ENCODE measurements around the gene BRS3. TPM values are rescaled to one million over a fixed set of nuclear protein-coding genes. Genes with fewer than 3 reads are reported as not detected.

The BRS3 gene
- total RNA-seq, 1 donor from 2014 or later: not detected

- Mint-ChIP-seq H3K27me3 (no peaks in the 10 kb centered on the region), H3K4me3 (no peak overlapping the region), H3K27ac (no peak overlapping the region), H3K4me1 (ENCODE audit: unreplicated experiment) (no peaks in the 10 kb centered on the region), H3K36me3 (no peaks in the 10 kb centered on the region), H3K9me3 (no peaks in the 10 kb centered on the region)
- no peak for TF ChIP-seq CTCF (conservative IDR thresholded peaks at IDR 0.05)
- no peak for DNase-seq (ENCODE audit: extremely low spot score, unreplicated experiment)
These were observed 31.3 kb downstream of the BRS3 start for GRCh38 chrX:136519069-136519468.

- Mint-ChIP-seq H3K27ac (no peak overlapping the region), H3K9me3 (peaks cover 6% of the 10 kb centered on the region), H3K36me3 (no peaks in the 10 kb centered on the region), H3K27me3 (no peaks in the 10 kb centered on the region), H3K4me1 (ENCODE audit: unreplicated experiment) (no peaks in the 10 kb centered on the region), H3K4me3 (no peak overlapping the region)
- DNase-seq (ENCODE audit: extremely low spot score, unreplicated experiment): no peak
- no peak for TF ChIP-seq CTCF (conservative IDR thresholded peaks at IDR 0.05)
These were observed 36.0 kb downstream of the BRS3 start for GRCh38 chrX:136523770-136524169.

GRCh38 chrX:136525738-136526606 is 38.2 kb downstream of the BRS3 start:
- H3K36me3 Mint-ChIP-seq: no peaks in the 10 kb centered on the region
- H3K9me3 Mint-ChIP-seq: peaks cover 10% of the 10 kb centered on the region
- no peaks in the 10 kb centered on the region for H3K4me1 Mint-ChIP-seq (ENCODE audit: unreplicated experiment)
- H3K27ac Mint-ChIP-seq: no peak overlapping the region
- DNase-seq (ENCODE audit: extremely low spot score, unreplicated experiment): no peak
- H3K27me3 Mint-ChIP-seq: no peaks in the 10 kb centered on the region
- no peak overlapping the region for H3K4me3 Mint-ChIP-seq
- TF ChIP-seq CTCF (conservative IDR thresholded peaks at IDR 0.05): no peak

- DNase-seq (ENCODE audit: extremely low spot score, unreplicated experiment): no peak
- Mint-ChIP-seq H3K4me3 (no peak overlapping the region), H3K9me3 (peaks cover 10% of the 10 kb centered on the region), H3K27ac (peak overlapping the region; percentile 53), H3K27me3 (no peaks in the 10 kb centered on the region), H3K36me3 (no peaks in the 10 kb centered on the region), H3K4me1 (ENCODE audit: unreplicated experiment) (no peaks in the 10 kb centered on the region)
- TF ChIP-seq CTCF (conservative IDR thresholded peaks at IDR 0.05): no peak
These were observed 41.0 kb downstream of the BRS3 start for GRCh38 chrX:136528645-136529315.

- H3K9me3 Mint-ChIP-seq: peaks cover 10% of the 10 kb centered on the region
- H3K36me3 Mint-ChIP-seq: no peaks in the 10 kb centered on the region
- H3K27me3 Mint-ChIP-seq: no peaks in the 10 kb centered on the region
- H3K4me3 Mint-ChIP-seq: no peak overlapping the region
- no peak for TF ChIP-seq CTCF (conservative IDR thresholded peaks at IDR 0.05)
- no peaks in the 10 kb centered on the region for H3K4me1 Mint-ChIP-seq (ENCODE audit: unreplicated experiment)
- DNase-seq (ENCODE audit: extremely low spot score, unreplicated experiment): no peak
- peak overlapping the region; percentile 78 for H3K27ac Mint-ChIP-seq
These were observed 42.0 kb downstream of the BRS3 start for GRCh38 chrX:136529795-136530194.
